Fibroblast of lung (primary cell): ENCODE results near the gene NCOA4.
"Not testable (repeated sequence)": the region's sequence is repeated elsewhere in the genome, so short reads cannot be mapped to it uniquely, and the experiment has no call there.

Experiments
- CTCF ChIP-seq, 2 donors: IDR thresholded peaks in 1 of 2; conservative IDR thresholded peaks in 1 of 2; 1 replicate in 1 of 2; 2 replicates in 1 of 2; pipeline ENCODE4 v1.5.1; 2011 to 2012; ENCODE audit warnings: low read length in 2 of 2, control low read depth in 1 of 2, inconsistent platforms in 1 of 2, low read depth in 1 of 2, mild to moderate bottlenecking in 1 of 2
- EZH2 ChIP-seq: IDR thresholded peaks from 2 replicates; pipeline ENCODE4 v1.5.1; 2012; ENCODE audit warnings: low read length, control low read depth, mild to moderate bottlenecking; ENCODE audit errors: missing control alignments

GRCh38 chr10:45972813-45973169 lies 57.6 kb downstream of the NCOA4 start:
- TF ChIP-seq EZH2; CTCF (conservative IDR thresholded peaks at IDR 0.05 in 1 of 2, IDR thresholded peaks at IDR 0.05 in 1 of 2; ENCODE audit: low read depth in 1 of 2, low read length in 2 of 2): not testable (repeated sequence)
